ENCODE data around the gene TNS3. TPM values are rescaled to one million over a fixed set of nuclear protein-coding genes. Genes with fewer than 3 reads are reported as not detected.

Gene TNS3
- total and polyA plus RNA-seq, 2 of the 13 experiments (the other 11 are each of a cell fraction or from before 2014, with no cell fraction given) = 52.9 to 55.7 TPM

DNA sequence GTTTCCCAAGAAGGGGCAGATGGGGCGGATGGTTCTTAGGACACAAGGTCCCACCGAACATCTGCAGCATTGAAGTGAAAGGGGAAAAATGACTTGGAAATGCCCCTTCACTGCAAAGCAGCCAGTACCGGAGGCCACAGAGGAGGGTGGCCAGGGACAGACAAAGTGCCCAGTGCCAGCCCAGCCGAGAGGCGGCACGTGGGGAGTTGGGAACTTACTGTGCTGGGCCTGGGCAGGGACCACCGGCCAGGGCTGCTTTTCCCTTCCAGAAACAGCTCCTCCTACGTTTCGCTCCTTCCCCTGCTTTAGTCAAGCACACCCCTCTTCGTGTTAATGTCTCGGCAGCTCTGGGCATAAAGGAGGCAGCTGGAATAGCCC, 129.2 kb downstream of the TNS3 start:
- Histone ChIP-seq H3K79me2 (ENCODE audit: insufficient read depth, low read length) (peaks cover 87% of the 10 kb centered on the region), H3K4me3 (replicated peaks in 1 of 3; ENCODE audit: insufficient read depth in 1 of 3, low read depth in 2 of 3, low read length in 3 of 3) (no peak overlapping the region), H2AFZ (ENCODE audit: low read length) (no peak overlapping the region), H3K27ac (ENCODE audit: extremely low read length, insufficient read depth, low read length) (no peak overlapping the region), H3K36me3 (replicated peaks in 1 of 2; ENCODE audit: control insufficient read depth in 1 of 2, insufficient read depth in 2 of 2, low read length in 2 of 2) (peaks cover 20 to 47% of the 10 kb centered on the region in 2 experiments; a peak in 4 of 5 replicates), H3K9ac (ENCODE audit: insufficient read depth, low read depth, low read length) (no peak overlapping the region), H3K27me3 (ENCODE audit: control insufficient read depth in 1 of 2, insufficient read depth in 2 of 2, low read length in 2 of 2) (no peaks in the 10 kb centered on the region), H3K9me3 (ENCODE audit: low read length) (no peaks in the 10 kb centered on the region), H3K4me2 (ENCODE audit: low read depth, low read length) (no peak overlapping the region), H3K4me1 (ENCODE audit: insufficient read depth, low read length) (peaks cover 28% of the 10 kb centered on the region), H4K20me1 (ENCODE audit: insufficient read depth, low read length) (peaks cover 66% of the 10 kb centered on the region)
- 97% methylated on average over 11 of the region's 11 CpGs for WGBS (ENCODE audit: low lambda C conversion rate)
- ATAC-seq (no peak), FAIRE-seq (no peak), DNase-seq (ENCODE audit: low spot score) (no peak)
- CTCF ChIA-PET (ENCODE audit: low intra/inter-chr PET ratio, low total read pairs) = no interaction called here
- TF ChIP-seq, protein P1, sequence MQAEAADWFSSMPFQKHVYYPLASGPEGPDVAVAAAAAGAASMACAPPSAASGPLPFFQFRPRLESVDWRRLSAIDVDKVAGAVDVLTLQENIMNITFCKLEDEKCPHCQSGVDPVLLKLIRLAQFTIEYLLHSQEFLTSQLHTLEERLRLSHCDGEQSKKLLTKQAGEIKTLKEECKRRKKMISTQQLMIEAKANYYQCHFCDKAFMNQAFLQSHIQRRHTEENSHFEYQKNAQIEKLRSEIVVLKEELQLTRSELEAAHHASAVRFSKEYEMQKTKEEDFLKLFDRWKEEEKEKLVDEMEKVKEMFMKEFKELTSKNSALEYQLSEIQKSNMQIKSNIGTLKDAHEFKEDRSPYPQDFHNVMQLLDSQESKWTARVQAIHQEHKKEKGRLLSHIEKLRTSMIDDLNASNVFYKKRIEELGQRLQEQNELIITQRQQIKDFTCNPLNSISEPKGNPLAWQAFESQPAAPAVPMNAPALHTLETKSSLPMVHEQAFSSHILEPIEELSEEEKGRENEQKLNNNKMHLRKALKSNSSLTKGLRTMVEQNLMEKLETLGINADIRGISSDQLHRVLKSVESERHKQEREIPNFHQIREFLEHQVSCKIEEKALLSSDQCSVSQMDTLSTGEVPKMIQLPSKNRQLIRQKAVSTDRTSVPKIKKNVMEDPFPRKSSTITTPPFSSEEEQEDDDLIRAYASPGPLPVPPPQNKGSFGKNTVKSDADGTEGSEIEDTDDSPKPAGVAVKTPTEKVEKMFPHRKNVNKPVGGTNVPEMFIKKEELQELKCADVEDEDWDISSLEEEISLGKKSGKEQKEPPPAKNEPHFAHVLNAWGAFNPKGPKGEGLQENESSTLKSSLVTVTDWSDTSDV (CRISPR knock-in tag; IDR thresholded peaks at IDR 0.05) = no peak
- TF ChIP-seq NONO (IDR thresholded peaks at IDR 0.05) = no peak
- TF ChIP-seq NONO (CRISPR knock-in tag; conservative IDR thresholded peaks at IDR 0.05) = no peak
- TF ChIP-seq, protein P2, sequence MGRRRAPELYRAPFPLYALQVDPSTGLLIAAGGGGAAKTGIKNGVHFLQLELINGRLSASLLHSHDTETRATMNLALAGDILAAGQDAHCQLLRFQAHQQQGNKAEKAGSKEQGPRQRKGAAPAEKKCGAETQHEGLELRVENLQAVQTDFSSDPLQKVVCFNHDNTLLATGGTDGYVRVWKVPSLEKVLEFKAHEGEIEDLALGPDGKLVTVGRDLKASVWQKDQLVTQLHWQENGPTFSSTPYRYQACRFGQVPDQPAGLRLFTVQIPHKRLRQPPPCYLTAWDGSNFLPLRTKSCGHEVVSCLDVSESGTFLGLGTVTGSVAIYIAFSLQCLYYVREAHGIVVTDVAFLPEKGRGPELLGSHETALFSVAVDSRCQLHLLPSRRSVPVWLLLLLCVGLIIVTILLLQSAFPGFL (CRISPR knock-in tag; IDR thresholded peaks at IDR 0.05) = no peak
- TF ChIP-seq ZNF431 (CRISPR knock-in tag; IDR thresholded peaks at IDR 0.05; ENCODE audit: borderline replicate concordance, low read depth) = no peak
- TF ChIP-seq ZNF121 (CRISPR knock-in tag; IDR thresholded peaks at IDR 0.05) = no peak
- TF ChIP-seq SMC3 (IDR thresholded peaks at IDR 0.05; ENCODE audit: low read length) = no peak
- TF ChIP-seq, protein P3, sequence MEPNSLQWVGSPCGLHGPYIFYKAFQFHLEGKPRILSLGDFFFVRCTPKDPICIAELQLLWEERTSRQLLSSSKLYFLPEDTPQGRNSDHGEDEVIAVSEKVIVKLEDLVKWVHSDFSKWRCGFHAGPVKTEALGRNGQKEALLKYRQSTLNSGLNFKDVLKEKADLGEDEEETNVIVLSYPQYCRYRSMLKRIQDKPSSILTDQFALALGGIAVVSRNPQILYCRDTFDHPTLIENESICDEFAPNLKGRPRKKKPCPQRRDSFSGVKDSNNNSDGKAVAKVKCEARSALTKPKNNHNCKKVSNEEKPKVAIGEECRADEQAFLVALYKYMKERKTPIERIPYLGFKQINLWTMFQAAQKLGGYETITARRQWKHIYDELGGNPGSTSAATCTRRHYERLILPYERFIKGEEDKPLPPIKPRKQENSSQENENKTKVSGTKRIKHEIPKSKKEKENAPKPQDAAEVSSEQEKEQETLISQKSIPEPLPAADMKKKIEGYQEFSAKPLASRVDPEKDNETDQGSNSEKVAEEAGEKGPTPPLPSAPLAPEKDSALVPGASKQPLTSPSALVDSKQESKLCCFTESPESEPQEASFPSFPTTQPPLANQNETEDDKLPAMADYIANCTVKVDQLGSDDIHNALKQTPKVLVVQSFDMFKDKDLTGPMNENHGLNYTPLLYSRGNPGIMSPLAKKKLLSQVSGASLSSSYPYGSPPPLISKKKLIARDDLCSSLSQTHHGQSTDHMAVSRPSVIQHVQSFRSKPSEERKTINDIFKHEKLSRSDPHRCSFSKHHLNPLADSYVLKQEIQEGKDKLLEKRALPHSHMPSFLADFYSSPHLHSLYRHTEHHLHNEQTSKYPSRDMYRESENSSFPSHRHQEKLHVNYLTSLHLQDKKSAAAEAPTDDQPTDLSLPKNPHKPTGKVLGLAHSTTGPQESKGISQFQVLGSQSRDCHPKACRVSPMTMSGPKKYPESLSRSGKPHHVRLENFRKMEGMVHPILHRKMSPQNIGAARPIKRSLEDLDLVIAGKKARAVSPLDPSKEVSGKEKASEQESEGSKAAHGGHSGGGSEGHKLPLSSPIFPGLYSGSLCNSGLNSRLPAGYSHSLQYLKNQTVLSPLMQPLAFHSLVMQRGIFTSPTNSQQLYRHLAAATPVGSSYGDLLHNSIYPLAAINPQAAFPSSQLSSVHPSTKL (CRISPR knock-in tag; IDR thresholded peaks at IDR 0.05) = no peak
- no peak for TF ChIP-seq XRCC5 (optimal IDR thresholded peaks at IDR 0.05; ENCODE audit: low read length)
- TF ChIP-seq MED8 (CRISPR knock-in tag; IDR thresholded peaks at IDR 0.05; ENCODE audit: insufficient replicate concordance) = no peak
- TF ChIP-seq, protein P4, sequence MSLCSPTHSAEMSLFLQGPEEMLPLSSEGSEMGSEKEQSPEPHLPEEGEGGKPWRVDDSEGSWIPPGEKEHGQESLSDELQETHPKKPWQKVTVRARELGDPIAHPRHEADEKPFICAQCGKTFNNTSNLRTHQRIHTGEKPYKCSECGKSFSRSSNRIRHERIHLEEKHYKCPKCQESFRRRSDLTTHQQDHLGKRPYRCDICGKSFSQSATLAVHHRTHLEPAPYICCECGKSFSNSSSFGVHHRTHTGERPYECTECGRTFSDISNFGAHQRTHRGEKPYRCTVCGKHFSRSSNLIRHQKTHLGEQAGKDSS (CRISPR knock-in tag; IDR thresholded peaks at IDR 0.05; ENCODE audit: borderline replicate concordance, low read depth) = no peak
- no peak for TF ChIP-seq MTF2 (CRISPR knock-in tag; IDR thresholded peaks at IDR 0.05; ENCODE audit: borderline replicate concordance)
- TF ChIP-seq, protein P5, sequence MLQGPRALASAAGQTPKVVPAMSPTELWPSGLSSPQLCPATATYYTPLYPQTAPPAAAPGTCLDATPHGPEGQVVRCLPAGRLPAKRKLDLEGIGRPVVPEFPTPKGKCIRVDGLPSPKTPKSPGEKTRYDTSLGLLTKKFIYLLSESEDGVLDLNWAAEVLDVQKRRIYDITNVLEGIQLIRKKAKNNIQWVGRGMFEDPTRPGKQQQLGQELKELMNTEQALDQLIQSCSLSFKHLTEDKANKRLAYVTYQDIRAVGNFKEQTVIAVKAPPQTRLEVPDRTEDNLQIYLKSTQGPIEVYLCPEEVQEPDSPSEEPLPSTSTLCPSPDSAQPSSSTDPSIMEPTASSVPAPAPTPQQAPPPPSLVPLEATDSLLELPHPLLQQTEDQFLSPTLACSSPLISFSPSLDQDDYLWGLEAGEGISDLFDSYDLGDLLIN (CRISPR knock-in tag; IDR thresholded peaks at IDR 0.05; ENCODE audit: borderline replicate concordance) = no peak
- POLR2A ChIA-PET = no interaction called here
- in situ Hi-C loops (cut with HindIII; ENCODE audit: extremely low pct_ligation_motif_present, low pct_unique_long_range_greater_than_20kb) (no loop called here), intact Hi-C loops (cut with micrococcal nuclease; ENCODE audit: unreplicated experiment) (no loop called here)
- BruUV-seq (replicated peaks) = no TSS peak

Data from HepG2 (cell line).